Neural cell (in vitro differentiated cells): ENCODE results near the gene ARHGAP24. TPM values are rescaled to one million over a fixed set of nuclear protein-coding genes. Genes with fewer than 3 reads are reported as not detected.
A peak's percentile ranks its signal among the peaks of the same experiment; 100 is the strongest.

Source experiments
- H2AFZ ChIP-seq: fragments of 200-600, 300-800 bp; sonication (generic), shearing (Covaris generic); 2 replicates; pipeline ENCODE4 v1.6.0; 2014; ENCODE audit warnings: low read depth, mild to moderate bottlenecking, antibody characterized with exemption, low read length, moderate library complexity
- H3F3A ChIP-seq: fragments of 200-600 bp; shearing (Covaris generic); 2 replicates; pipeline ENCODE4 v1.6.1; 2016; ENCODE audit warnings: mild to moderate bottlenecking, moderate library complexity, mixed read lengths, antibody characterized with exemption, low read length; ENCODE audit not compliant: insufficient read depth, poor library complexity, severe bottlenecking
- H3K27ac ChIP-seq: fragments of 200-600, 300-800 bp; sonication (generic), shearing (Covaris generic); 2 replicates; pipeline ENCODE4 v1.5.1; 2014; ENCODE audit warnings: mild to moderate bottlenecking, low read length, moderate library complexity
- H3K27me3 ChIP-seq: fragments of 300-800, 200-600 bp; sonication (generic), shearing (Covaris generic); 2 replicates; pipeline ENCODE4 v1.6.0; 2014; ENCODE audit warnings: mild to moderate bottlenecking, low read depth, low read length, moderate library complexity; ENCODE audit not compliant: insufficient read depth
- H3K36me3 ChIP-seq: fragments of 300-800, 200-600 bp; sonication (generic), shearing (Covaris generic); 2 replicates; pipeline ENCODE4 v1.5.1; 2014; ENCODE audit warnings: mild to moderate bottlenecking, antibody characterized with exemption, low read length, moderate library complexity; ENCODE audit not compliant: insufficient read depth
- H3K4me2 ChIP-seq: fragments of 300-800, 200-600 bp; sonication (generic), shearing (Covaris generic); 2 replicates; pipeline ENCODE4 v1.6.0; 2014; ENCODE audit warnings: mild to moderate bottlenecking, low read length
- H3K4me3 ChIP-seq: fragments of 300-800, 200-600 bp; sonication (generic), shearing (Covaris generic); 2 replicates; pipeline ENCODE4 v1.5.1; 2014; ENCODE audit warnings: mild to moderate bottlenecking, low read length, moderate library complexity
- H3K79me2 ChIP-seq: fragments of 200-600 bp; shearing (Covaris generic); replicated peaks from 2 replicates; pipeline ENCODE4 v1.6.0; 2014; ENCODE audit warnings: mild to moderate bottlenecking, low read length, moderate library complexity; ENCODE audit not compliant: insufficient read depth
- H3K9ac ChIP-seq: fragments of 300-800, 200-600 bp; sonication (generic), shearing (Covaris generic); 2 replicates; pipeline ENCODE4 v1.6.1; 2016; ENCODE audit warnings: mild to moderate bottlenecking, low read length, mixed read lengths
- H3K9me2 ChIP-seq: fragments of 200-600 bp; shearing (Covaris generic); 2 replicates; pipeline ENCODE4 v1.6.1; 2016; ENCODE audit warnings: mild to moderate bottlenecking, low read length, mixed read lengths; ENCODE audit not compliant: insufficient read depth
- H3K9me3 ChIP-seq: fragments of 200-600, 300-800 bp; sonication (generic), shearing (Covaris generic); 2 replicates; pipeline ENCODE4 v1.6.1; 2016; ENCODE audit warnings: mild to moderate bottlenecking, mixed run types, low read length, moderate library complexity, mixed read lengths
- H4K20me1 ChIP-seq: fragments of 200-600 bp; shearing (Covaris generic); 2 replicates; pipeline ENCODE4 v1.6.1; 2016; ENCODE audit warnings: mild to moderate bottlenecking, mixed run types; ENCODE audit not compliant: insufficient read depth
- CTCF ChIP-seq: fragments of 450-650 bp; IDR thresholded peaks from 2 replicates; pipeline ENCODE4 v1.5.1; 2014; ENCODE audit warnings: antibody characterized with exemption, mild to moderate bottlenecking, moderate library complexity; ENCODE audit not compliant: poor library complexity, severe bottlenecking
- EP300 ChIP-seq: fragments of 450-650 bp; conservative IDR thresholded peaks from 2 replicates; pipeline ENCODE4 v1.6.1; 2014; ENCODE audit warnings: antibody characterized with exemption, mild to moderate bottlenecking, moderate library complexity; ENCODE audit not compliant: poor library complexity, severe bottlenecking
- EZH2 ChIP-seq: fragments of 200-600, 300-800 bp; shearing (Covaris generic), sonication (generic); IDR thresholded peaks from 2 replicates; pipeline ENCODE4 v1.6.1; 2014; ENCODE audit warnings: antibody characterized with exemption, low read length, borderline replicate concordance, mild to moderate bottlenecking; ENCODE audit not compliant: insufficient read depth, poor library complexity, severe bottlenecking
- MXI1 ChIP-seq: fragments of 450-650 bp; conservative IDR thresholded peaks from 2 replicates; pipeline ENCODE4 v1.6.1; 2014; ENCODE audit warnings: antibody characterized with exemption, mild to moderate bottlenecking; ENCODE audit not compliant: poor library complexity, severe bottlenecking
- POLR2AphosphoS5 ChIP-seq: IDR thresholded peaks from 2 replicates; pipeline ENCODE4 v1.6.1; 2012
- RAD21 ChIP-seq: fragments of 450-650 bp; conservative IDR thresholded peaks from 2 replicates; pipeline ENCODE4 v1.6.1; 2014; ENCODE audit warnings: antibody characterized with exemption, mild to moderate bottlenecking, moderate library complexity
- REST ChIP-seq: IDR thresholded peaks from 2 replicates; pipeline ENCODE4 v1.6.1; 2012; ENCODE audit warnings: borderline replicate concordance
- SMC3 ChIP-seq: fragments of 450-650 bp; conservative IDR thresholded peaks from 2 replicates; pipeline ENCODE4 v1.6.1; 2014; ENCODE audit warnings: antibody characterized with exemption, mild to moderate bottlenecking, moderate library complexity; ENCODE audit not compliant: poor library complexity
- TAF1 ChIP-seq: IDR thresholded peaks from 2 replicates; pipeline ENCODE4 v1.6.1; 2012; ENCODE audit warnings: low read depth
- polyA plus RNA-seq: library from polyadenylated mRNA; depleted of rRNA; stranded (reverse); fragments of >200 nt; gene quantifications from 2 replicates; pipeline ENCODE4 v1.2.3, GENCODE V29; 2014

Gene ARHGAP24
- polyA plus RNA-seq, 1 donor from 2014 or later, result 2.9 TPM

DNA sequence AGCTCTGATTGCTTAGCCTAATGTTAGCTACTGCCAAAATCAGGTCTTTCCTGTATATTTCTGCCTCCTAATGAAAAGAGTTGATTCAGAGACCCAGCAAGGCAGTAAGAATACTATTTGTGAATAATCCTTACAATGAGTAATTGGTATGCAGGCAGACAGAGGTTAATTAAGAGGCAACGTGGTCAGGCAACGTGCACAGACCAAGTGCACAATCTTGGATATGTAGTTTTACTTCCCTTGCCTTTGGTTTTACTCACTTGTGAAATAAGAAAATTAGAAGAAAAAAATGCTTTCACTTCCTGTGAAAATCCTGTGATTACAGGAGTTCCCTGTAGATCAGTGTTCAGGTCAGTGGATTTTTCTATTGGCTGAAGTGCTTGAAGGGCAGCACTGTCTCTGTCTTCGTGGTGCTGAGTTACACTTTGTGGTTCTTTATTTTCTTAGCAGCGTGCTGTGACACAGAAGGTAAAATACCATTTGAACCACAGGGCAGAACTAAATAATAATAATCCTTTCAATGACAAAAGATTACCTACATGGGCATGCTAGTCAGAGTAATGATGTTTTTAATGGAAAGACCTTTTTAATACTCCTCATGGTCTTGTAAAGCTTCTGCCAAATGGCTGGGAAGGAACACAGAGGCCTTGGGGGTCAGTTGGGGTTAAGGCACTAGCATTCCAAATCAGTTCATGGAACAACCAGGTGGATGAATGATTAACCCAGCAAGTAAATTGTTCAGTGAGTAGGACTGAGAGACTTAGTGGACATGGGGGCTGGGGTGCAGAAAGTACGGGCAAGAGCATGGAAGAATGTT lies 454.0 kb downstream of the ARHGAP24 start:
- H3F3A ChIP-seq, result no peaks in the 10 kb centered on the region
- no peaks in the 10 kb centered on the region for H3K9me3 ChIP-seq
- no peak overlapping the region for H3K27ac ChIP-seq
- no peaks in the 10 kb centered on the region for H4K20me1 ChIP-seq
- no peak overlapping the region for H3K9ac ChIP-seq
- H3K79me2 ChIP-seq, result no peaks in the 10 kb centered on the region
- H3K4me2 ChIP-seq, result no peak overlapping the region
- no peak overlapping the region for H3K4me3 ChIP-seq
- no peak overlapping the region for H2AFZ ChIP-seq
- no peaks in the 10 kb centered on the region for H3K9me2 ChIP-seq
- H3K36me3 ChIP-seq, result no peaks in the 10 kb centered on the region
- TF ChIP-seq EZH2 (no peak), SMC3 (no peak), TAF1 (no peak), EP300 (no peak), REST (no peak), POLR2AphosphoS5 (no peak), CTCF (no peak), MXI1 (no peak)
- H3K27me3 ChIP-seq, result no peaks in the 10 kb centered on the region

GRCh38 chr4:85929961-85930665 lies 455.2 kb downstream of the ARHGAP24 start:
- no peak overlapping the region for H3K4me2 ChIP-seq

More at GRCh38 chr4:85929961-85930665, 455.2 kb downstream of the ARHGAP24 start:
- no peaks in the 10 kb centered on the region for H4K20me1 ChIP-seq
- no peak overlapping the region for H2AFZ ChIP-seq
- no peaks in the 10 kb centered on the region for H3K79me2 ChIP-seq
- H3K9me3 ChIP-seq, result no peaks in the 10 kb centered on the region
- H3K9ac ChIP-seq, result no peak overlapping the region
- no peak overlapping the region for H3K27ac ChIP-seq
- no peaks in the 10 kb centered on the region for H3K27me3 ChIP-seq
- H3K36me3 ChIP-seq, result no peaks in the 10 kb centered on the region
- no peaks in the 10 kb centered on the region for H3K9me2 ChIP-seq
- TF ChIP-seq TAF1, result no peak
- TF ChIP-seq EZH2, result no peak
- no peak for TF ChIP-seq SMC3
- TF ChIP-seq POLR2AphosphoS5, result no peak
- TF ChIP-seq RAD21, result no peak
- TF ChIP-seq EP300, result no peak
- peak overlapping the region; percentile 41 for H3K4me3 ChIP-seq
- H3F3A ChIP-seq, result no peaks in the 10 kb centered on the region
